Measurements from ENCODE around the gene NDRG2.

Gene NDRG2

DNA sequence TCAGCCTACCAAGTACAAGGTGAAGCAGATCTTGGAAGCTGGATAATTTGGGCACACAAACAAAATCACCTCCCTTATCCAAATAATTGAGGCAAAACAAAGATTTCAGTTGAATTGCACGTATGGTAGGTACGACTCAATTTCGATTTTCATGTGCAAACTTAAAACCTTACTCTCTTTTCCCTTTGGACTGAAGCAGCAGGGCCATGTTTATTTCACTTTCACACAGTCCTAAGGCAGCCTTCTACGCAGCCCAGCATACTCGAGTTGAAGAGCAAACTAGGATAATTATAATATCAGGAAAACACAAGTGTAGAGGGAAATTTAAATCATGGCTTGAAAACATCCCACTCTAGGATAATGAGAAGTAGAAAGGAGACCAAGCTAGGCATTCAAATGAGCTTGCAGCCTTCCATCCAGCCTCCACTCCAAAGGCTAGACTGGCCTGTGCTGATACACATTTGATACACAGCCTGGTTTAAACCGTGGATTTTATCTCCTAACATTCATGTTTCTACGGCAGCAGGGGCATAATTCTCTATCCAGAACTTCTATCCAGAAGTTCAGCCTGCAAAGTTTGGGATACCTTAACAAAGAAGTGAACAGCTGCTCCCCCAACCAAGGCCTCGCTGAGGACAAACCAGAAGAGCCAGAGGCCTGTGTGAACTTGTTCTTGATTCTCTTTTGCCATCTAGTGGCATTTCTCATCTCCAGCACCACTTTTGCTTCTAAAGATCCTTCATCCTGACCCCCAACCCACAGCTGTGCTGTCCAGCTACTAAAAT lies 14.9 kb upstream of the NDRG2 start:
- H3K4me1 ChIP-seq (ENCODE audit: control insufficient read depth, insufficient read depth, low read length), result no peaks in the 10 kb centered on the region
- no peaks in the 10 kb centered on the region for H3K36me3 ChIP-seq (ENCODE audit: control insufficient read depth in 2 of 2, insufficient read depth in 1 of 2, low read length in 2 of 2)
- H3K27ac ChIP-seq (ENCODE audit: extremely low read depth, low read depth, low read length), result no peak overlapping the region
- no peaks in the 10 kb centered on the region for H3K9me3 ChIP-seq (ENCODE audit: control insufficient read depth, insufficient read depth, low read depth, low read length)
- TF ChIP-seq ZNF341 (tag by site-specific recombination; IDR thresholded peaks at IDR 0.05; ENCODE audit: low read depth), result 0 out of 2 replicates have a peak, but pooled peaks have one; percentile 17
- TF ChIP-seq REST (tag by site-specific recombination; IDR thresholded peaks at IDR 0.05), result peak; percentile 64; the same call in 1 of the 2 replicates
- TF ChIP-seq ZNF146 (tag by site-specific recombination; IDR thresholded peaks at IDR 0.05), result no peak
- peak; percentile 77 for TF ChIP-seq ZNF654 (tag by site-specific recombination; IDR thresholded peaks at IDR 0.05; ENCODE audit: low read depth)
- no peak for TF ChIP-seq ZNF394 (tag by site-specific recombination; IDR thresholded peaks at IDR 0.05; ENCODE audit: borderline replicate concordance)
- TF ChIP-seq, protein P1, sequence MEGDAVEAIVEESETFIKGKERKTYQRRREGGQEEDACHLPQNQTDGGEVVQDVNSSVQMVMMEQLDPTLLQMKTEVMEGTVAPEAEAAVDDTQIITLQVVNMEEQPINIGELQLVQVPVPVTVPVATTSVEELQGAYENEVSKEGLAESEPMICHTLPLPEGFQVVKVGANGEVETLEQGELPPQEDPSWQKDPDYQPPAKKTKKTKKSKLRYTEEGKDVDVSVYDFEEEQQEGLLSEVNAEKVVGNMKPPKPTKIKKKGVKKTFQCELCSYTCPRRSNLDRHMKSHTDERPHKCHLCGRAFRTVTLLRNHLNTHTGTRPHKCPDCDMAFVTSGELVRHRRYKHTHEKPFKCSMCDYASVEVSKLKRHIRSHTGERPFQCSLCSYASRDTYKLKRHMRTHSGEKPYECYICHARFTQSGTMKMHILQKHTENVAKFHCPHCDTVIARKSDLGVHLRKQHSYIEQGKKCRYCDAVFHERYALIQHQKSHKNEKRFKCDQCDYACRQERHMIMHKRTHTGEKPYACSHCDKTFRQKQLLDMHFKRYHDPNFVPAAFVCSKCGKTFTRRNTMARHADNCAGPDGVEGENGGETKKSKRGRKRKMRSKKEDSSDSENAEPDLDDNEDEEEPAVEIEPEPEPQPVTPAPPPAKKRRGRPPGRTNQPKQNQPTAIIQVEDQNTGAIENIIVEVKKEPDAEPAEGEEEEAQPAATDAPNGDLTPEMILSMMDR (tag by site-specific recombination; IDR thresholded peaks at IDR 0.05), result peak; percentile 67
- TF ChIP-seq ZNF530 (tag by site-specific recombination; IDR thresholded peaks at IDR 0.05; ENCODE audit: low read depth), result no peak
- TF ChIP-seq GLI2 (tag by site-specific recombination; IDR thresholded peaks at IDR 0.05; ENCODE audit: borderline replicate concordance, low read depth), result no peak
- TF ChIP-seq ZNF791 (tag by site-specific recombination; IDR thresholded peaks at IDR 0.05), result no peak
- TF ChIP-seq ZNF776 (tag by site-specific recombination; IDR thresholded peaks at IDR 0.05; ENCODE audit: borderline replicate concordance), result no peak
- ChIA-PET CTCF (interaction anchor here (0.6 to 7.0 kb wide), 33 partner anchors 8 to 360 kb away, joined by 3 to 206 read pairs (median 5); partner anchors contain the start of genes RNASE8 and SLC39A2), POLR2A (interaction anchor here (1.0 to 2.8 kb wide), 3 partner anchors 11 to 32 kb away, joined by 3 to 15 read pairs (median 5); no protein-coding TSS in a partner anchor)
- no peak overlapping the region for H3K4me3 ChIP-seq (ENCODE audit: low read depth, low read length)

GRCh38 chr14:21038441-21039422 lies 13.9 kb upstream of the NDRG2 start:
- ChIA-PET CTCF (interaction anchor here (1.1 to 7.0 kb wide), 12 partner anchors 9 to 342 kb away, joined by 3 to 206 read pairs (median 10); no protein-coding TSS in a partner anchor), POLR2A (interaction anchor here (2.8 kb wide), 1 partner anchor 24 kb away, joined by 15 read pairs; no protein-coding TSS in a partner anchor)
- Histone ChIP-seq H3K9me3 (ENCODE audit: control insufficient read depth, insufficient read depth, low read depth, low read length) (no peaks in the 10 kb centered on the region), H3K36me3 (ENCODE audit: control insufficient read depth in 2 of 2, insufficient read depth in 1 of 2, low read length in 2 of 2) (no peaks in the 10 kb centered on the region), H3K27ac (ENCODE audit: extremely low read depth, low read depth, low read length) (no peak overlapping the region), H3K4me3 (ENCODE audit: low read depth, low read length) (no peak overlapping the region), H3K4me1 (ENCODE audit: control insufficient read depth, insufficient read depth, low read length) (no peaks in the 10 kb centered on the region)
- TF ChIP-seq ZNF629 (tag by site-specific recombination; IDR thresholded peaks at IDR 0.05) (no peak), GFI1B (tag by site-specific recombination; IDR thresholded peaks at IDR 0.05) (no peak), ZNF132 (tag by site-specific recombination; IDR thresholded peaks at IDR 0.05; ENCODE audit: borderline replicate concordance) (no peak), ZNF830 (tag by site-specific recombination; IDR thresholded peaks at IDR 0.05; ENCODE audit: low read depth) (no peak), ZFP3 (tag by site-specific recombination; IDR thresholded peaks at IDR 0.05; ENCODE audit: low read depth) (no peak), ZBTB1 (tag by site-specific recombination; IDR thresholded peaks at IDR 0.05) (no peak), ZNF239 (tag by site-specific recombination; IDR thresholded peaks at IDR 0.05) (no peak), ZNF621 (tag by site-specific recombination; IDR thresholded peaks at IDR 0.05) (no peak)
- TF ChIP-seq, protein P2, sequence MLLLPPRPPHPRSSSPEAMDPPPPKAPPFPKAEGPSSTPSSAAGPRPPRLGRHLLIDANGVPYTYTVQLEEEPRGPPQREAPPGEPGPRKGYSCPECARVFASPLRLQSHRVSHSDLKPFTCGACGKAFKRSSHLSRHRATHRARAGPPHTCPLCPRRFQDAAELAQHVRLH (tag by site-specific recombination; IDR thresholded peaks at IDR 0.05), result no peak
- TF ChIP-seq, protein P3, sequence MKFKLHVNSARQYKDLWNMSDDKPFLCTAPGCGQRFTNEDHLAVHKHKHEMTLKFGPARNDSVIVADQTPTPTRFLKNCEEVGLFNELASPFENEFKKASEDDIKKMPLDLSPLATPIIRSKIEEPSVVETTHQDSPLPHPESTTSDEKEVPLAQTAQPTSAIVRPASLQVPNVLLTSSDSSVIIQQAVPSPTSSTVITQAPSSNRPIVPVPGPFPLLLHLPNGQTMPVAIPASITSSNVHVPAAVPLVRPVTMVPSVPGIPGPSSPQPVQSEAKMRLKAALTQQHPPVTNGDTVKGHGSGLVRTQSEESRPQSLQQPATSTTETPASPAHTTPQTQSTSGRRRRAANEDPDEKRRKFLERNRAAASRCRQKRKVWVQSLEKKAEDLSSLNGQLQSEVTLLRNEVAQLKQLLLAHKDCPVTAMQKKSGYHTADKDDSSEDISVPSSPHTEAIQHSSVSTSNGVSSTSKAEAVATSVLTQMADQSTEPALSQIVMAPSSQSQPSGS (tag by site-specific recombination; IDR thresholded peaks at IDR 0.05; ENCODE audit: low read depth), result no peak
